SK-N-MC (cell line): ENCODE measurements around the gene MIPEP.

Experiments
- DNase-seq: peaks from one replicate; pipeline ENCODE4 v3.0.0-alpha.2; 2011; ENCODE audit warnings: low read depth, low spot score
- H3K27ac ChIP-seq: fragments of 200-600 bp; sonication (generic); 2 replicates; pipeline ENCODE4 v1.5.1; 2016; ENCODE audit warnings: mixed run types
- H3K36me3 ChIP-seq: fragments of 200-600 bp; sonication (generic); 2 replicates; pipeline ENCODE4 v1.6.1; 2017; ENCODE audit warnings: antibody characterized with exemption, low read length, mixed read lengths; ENCODE audit not compliant: insufficient read depth
- H3K4me3 ChIP-seq: fragments of 200-600 bp; sonication (generic); 2 replicates; pipeline ENCODE4 v1.5.1; 2016
- H3K9ac ChIP-seq: fragments of 200-600 bp; sonication (generic); 2 replicates; pipeline ENCODE4 v1.8.0; 2017; ENCODE audit warnings: mixed run types, mixed read lengths; ENCODE audit not compliant: insufficient read length
- H3K9me3 ChIP-seq: fragments of 200-600 bp; sonication (generic); 2 replicates; pipeline ENCODE4 v1.6.1; 2017; ENCODE audit warnings: low read depth, mild to moderate bottlenecking, antibody characterized with exemption, low read length, moderate library complexity, mixed read lengths
- EZH2 ChIP-seq: fragments of 200-600 bp; sonication (generic); IDR thresholded peaks from one replicate; pipeline ENCODE4 v1.6.1; 2017; ENCODE audit warnings: antibody characterized with exemption
- FOXP2 ChIP-seq: optimal IDR thresholded peaks from 2 replicates; pipeline ENCODE3; 2011; ENCODE audit warnings: mild to moderate bottlenecking, moderate library complexity; ENCODE audit not compliant: insufficient read depth; ENCODE audit errors: extremely low read length, control extremely low read depth
- POLR2AphosphoS5 ChIP-seq: IDR thresholded peaks from 2 replicates; pipeline ENCODE4 v1.6.1; 2012; ENCODE audit warnings: mild to moderate bottlenecking, low read depth, low read length, borderline replicate concordance

The MIPEP gene

GRCh38 chr13:23805122-23805521 lies 84.1 kb downstream of the MIPEP start:
- Histone ChIP-seq H3K9ac (no peak overlapping the region), H3K36me3 (no peaks in the 10 kb centered on the region; the same call in 1 of the 2 replicates), H3K4me3 (no peak overlapping the region), H3K9me3 (no peaks in the 10 kb centered on the region), H3K27ac (no peak overlapping the region)
- no peak for TF ChIP-seq FOXP2
- TF ChIP-seq EZH2 = no peak
- TF ChIP-seq POLR2AphosphoS5 = no peak
- DNase-seq = no peak

DNA sequence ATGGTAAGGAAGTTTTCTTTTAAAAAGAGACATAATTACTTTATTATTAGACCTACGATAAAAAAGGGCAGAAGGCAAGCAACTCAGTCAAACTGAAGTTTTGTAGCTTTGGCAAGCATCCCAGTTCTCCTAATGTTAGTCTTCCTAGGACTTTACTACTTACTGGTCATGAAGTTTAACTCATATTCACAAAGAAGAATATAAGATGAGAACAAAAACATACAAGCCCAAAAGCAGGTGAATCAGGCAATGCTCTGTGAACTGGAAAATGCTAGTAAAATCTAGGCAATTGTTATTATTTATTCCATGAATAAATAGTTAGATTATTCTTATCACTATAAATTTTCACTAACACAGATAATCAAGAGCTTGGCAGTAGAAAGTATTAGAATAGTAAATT lies 85.0 kb downstream of the MIPEP start:
- H3K36me3 ChIP-seq = no peaks in the 10 kb centered on the region; the same call in 1 of the 2 replicates
- H3K27ac ChIP-seq = no peak overlapping the region
- TF ChIP-seq EZH2 = no peak
- no peaks in the 10 kb centered on the region for H3K9me3 ChIP-seq
- no peak overlapping the region for H3K9ac ChIP-seq
- no peak for DNase-seq
- no peak overlapping the region for H3K4me3 ChIP-seq

DNA sequence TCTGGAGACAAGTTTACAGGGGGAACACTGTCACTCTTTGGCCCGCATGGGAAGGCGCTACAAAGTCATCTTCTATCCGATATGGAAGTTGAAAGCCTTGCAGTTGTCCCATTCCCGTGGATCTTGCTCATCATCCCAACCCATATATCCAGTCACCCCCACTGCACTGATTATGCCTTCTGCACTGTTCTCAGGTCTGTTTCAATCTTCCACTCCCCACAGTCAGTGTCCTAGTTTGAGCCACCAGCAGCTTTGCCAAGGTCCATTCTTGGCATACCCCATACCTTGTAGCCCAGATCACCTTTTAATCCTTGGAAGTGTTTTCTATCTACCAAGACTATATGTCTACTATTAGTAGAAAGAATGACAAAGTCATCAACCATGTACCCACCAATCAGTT lies 88.1 kb downstream of the MIPEP start:
- Histone ChIP-seq H3K27ac (no peak overlapping the region), H3K9me3 (no peaks in the 10 kb centered on the region), H3K9ac (no peak overlapping the region), H3K4me3 (no peak overlapping the region), H3K36me3 (peaks cover 5% of the 10 kb centered on the region)
- DNase-seq = no peak
- TF ChIP-seq FOXP2 (no peak), POLR2AphosphoS5 (no peak), EZH2 (no peak)

GRCh38 chr13:23799945-23800344 lies 89.3 kb downstream of the MIPEP start:
- TF ChIP-seq EZH2 (no peak), POLR2AphosphoS5 (no peak), FOXP2 (no peak)
- Histone ChIP-seq H3K9me3 (no peaks in the 10 kb centered on the region), H3K9ac (no peak overlapping the region), H3K36me3 (peaks cover 5% of the 10 kb centered on the region), H3K27ac (no peak overlapping the region), H3K4me3 (no peak overlapping the region)
- no peak for DNase-seq

GRCh38 chr13:23797276-23797903 lies 91.8 kb downstream of the MIPEP start:
- TF ChIP-seq FOXP2 (no peak), EZH2 (no peak)
- Histone ChIP-seq H3K27ac (no peak overlapping the region), H3K9ac (no peak overlapping the region), H3K36me3 (peaks cover 5% of the 10 kb centered on the region), H3K9me3 (no peaks in the 10 kb centered on the region), H3K4me3 (no peak overlapping the region)
- no peak for DNase-seq

DNA sequence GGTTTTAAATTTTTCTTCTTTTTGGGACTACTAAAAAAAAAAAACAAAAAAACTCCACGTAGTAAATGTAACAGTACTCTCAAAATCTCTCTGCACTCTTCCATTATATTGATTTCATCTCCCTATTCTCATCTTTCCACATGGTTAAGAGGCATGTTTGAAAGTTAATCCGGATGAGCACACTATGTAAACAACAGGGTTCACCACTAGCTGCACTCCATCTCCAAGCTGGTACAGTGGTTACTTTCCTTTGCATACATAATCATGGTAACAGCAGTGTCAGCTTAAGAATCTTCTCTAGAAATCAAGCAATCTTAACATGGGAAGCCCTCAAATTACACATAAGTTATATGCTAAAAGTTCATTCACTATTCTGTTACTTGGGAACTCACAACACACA lies 92.6 kb downstream of the MIPEP start:
- Histone ChIP-seq H3K27ac (no peak overlapping the region), H3K4me3 (no peak overlapping the region), H3K36me3 (peaks cover 5% of the 10 kb centered on the region), H3K9me3 (no peaks in the 10 kb centered on the region), H3K9ac (no peak overlapping the region)
- no peak for DNase-seq
- no peak for TF ChIP-seq FOXP2
- no peak for TF ChIP-seq EZH2
- TF ChIP-seq POLR2AphosphoS5 = no peak

DNA sequence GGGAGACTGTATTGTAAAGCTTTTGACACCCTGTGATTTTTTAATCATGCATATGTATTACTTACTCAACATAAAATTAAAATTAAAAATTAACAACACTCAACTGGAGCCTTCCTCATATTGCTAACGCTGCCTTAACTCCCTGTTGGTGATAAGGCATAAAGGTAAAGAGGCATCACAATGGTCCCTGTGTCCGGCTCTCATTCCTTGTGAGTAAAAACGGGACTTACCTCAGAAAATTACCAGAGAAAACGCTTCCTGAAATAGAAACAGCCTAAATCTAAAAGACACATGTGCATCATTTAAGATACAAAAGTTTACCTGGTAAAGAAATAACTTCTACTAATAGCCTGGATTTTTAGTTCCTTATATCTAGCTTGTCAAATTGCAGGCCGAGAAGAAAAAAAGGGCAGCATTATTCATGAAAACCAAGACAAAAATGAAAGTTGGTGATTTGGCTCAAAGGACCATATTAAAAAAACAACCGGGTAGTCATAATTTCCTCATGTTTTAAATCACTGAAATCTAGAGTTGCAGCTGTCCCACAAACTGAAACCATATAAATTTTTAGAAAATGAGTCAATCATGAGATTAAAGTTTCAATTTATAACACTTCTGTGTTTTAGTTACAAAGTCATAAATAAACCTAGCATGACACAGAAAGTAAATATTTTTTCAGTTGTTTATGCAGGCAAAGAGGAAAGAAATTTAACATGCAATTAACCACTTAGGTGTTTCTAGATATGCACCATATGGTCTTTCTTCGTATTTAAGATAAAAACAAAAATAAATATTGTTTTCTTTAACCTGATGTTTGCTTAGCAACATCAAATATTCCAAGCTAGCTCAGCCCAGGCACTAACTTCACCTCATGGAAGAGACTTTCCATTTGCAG lies 94.7 kb downstream of the MIPEP start:
- Histone ChIP-seq H3K36me3 (peaks cover 5% of the 10 kb centered on the region), H3K27ac (no peak overlapping the region), H3K9me3 (no peaks in the 10 kb centered on the region), H3K4me3 (no peak overlapping the region), H3K9ac (no peak overlapping the region)
- DNase-seq = no peak
- TF ChIP-seq FOXP2 (no peak), EZH2 (no peak), POLR2AphosphoS5 (no peak)

- H3K36me3 ChIP-seq = peaks cover 5% of the 10 kb centered on the region
- TF ChIP-seq FOXP2 = no peak
- no peak for TF ChIP-seq EZH2
- no peak for TF ChIP-seq POLR2AphosphoS5
- H3K9ac ChIP-seq = no peak overlapping the region
- no peak for DNase-seq
- H3K4me3 ChIP-seq = no peak overlapping the region
- H3K9me3 ChIP-seq = no peaks in the 10 kb centered on the region
- H3K27ac ChIP-seq = no peak overlapping the region
Observed at GRCh38 chr13:23793711-23794110, 95.5 kb downstream of the MIPEP start.

DNA sequence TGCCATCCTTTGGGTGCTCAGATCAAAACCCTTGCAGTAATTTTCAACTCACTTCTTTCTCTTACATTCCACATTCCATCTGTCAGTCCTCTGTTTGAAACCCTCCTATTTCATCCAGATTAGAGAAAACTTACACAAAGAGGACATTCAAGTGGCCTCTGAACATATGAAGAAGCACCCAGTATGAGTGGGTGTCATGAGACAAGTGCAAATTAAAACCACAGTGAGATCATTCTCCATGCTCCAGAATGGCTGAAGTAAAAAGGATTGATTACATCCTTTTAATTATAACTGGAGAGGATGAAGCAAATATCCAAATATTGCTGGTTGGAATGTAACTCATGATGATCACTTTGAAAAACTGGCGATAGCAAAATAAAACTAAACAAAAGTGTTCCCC lies 96.5 kb downstream of the MIPEP start:
- Histone ChIP-seq H3K27ac (no peak overlapping the region), H3K36me3 (no peaks in the 10 kb centered on the region), H3K4me3 (no peak overlapping the region), H3K9me3 (no peaks in the 10 kb centered on the region), H3K9ac (no peak overlapping the region)
- DNase-seq = no peak
- TF ChIP-seq POLR2AphosphoS5 = no peak
- TF ChIP-seq EZH2 = no peak
- TF ChIP-seq FOXP2 = no peak
